Pancreas (tissue), 10 donors: ENCODE data around the gene IREB2. TPM values are rescaled to one million over a fixed set of nuclear protein-coding genes. Genes with fewer than 3 reads are reported as not detected.

Experiments used
- ATAC-seq, 4 donors: fragments of 200-7000 bp; cut with Tn5 transposase; one replicate each; pipeline versions ENCODE4 v1.8.0 to v1.9.1; 2020; ENCODE audit warnings: mild to moderate bottlenecking in 4 of 4, moderate library complexity in 4 of 4
- DNase-seq, 6 donors: peaks; one replicate each; pipeline ENCODE4 v3.0.0-alpha.2; 2020
- FAIRE-seq: peaks from 2 replicates; lab custom pipeline; 2012; peaks lifted over from hg19 to GRCh38; lab: Jason Lieb, UNC
- H3K27ac ChIP-seq, 4 donors: fragments of 200-600 bp; sonication (generic); 1 replicate in 3 of 4; 2 replicates in 1 of 4; pipeline versions ENCODE4 v1.5.0 to v1.8.0; 2020
- H3K27me3 ChIP-seq, 4 donors: fragments of 200-600 bp; one replicate each; pipeline ENCODE4 v1.8.0; 2021
- H3K36me3 ChIP-seq, 3 donors: fragments of 200-600 bp; sonication (generic) in 1 of 3; one replicate each; pipeline versions ENCODE4 v1.5.0 to v1.8.0; 2020 to 2021
- H3K4me1 ChIP-seq, 3 donors: fragments of 200-600 bp; one replicate each; pipeline ENCODE4 v1.8.0; 2021
- H3K4me3 ChIP-seq, 4 donors: fragments of 200-600 bp; sonication (generic) in 2 of 4; one replicate each; pipeline versions ENCODE4 v1.5.0 to v1.8.0; 2020 to 2021
- H3K9me3 ChIP-seq, 4 donors: fragments of 200-600 bp; one replicate each; pipeline ENCODE4 v1.8.0; 2021
- WGBS, 2 donors: extraction: QIAGEN DNeasy Blood & Tissue Kit; methylation state at CpG; one replicate each; pipeline ENCODE4 v1.1.7; 2013; 5-methylcytosine and 5-hydroxymethylcytosine counted together
- intact Hi-C, 3 donors: fragments of 100-400 bp; cut with DNase I; formaldehyde crosslinking; loops; one replicate each; pipeline versions ENCODE4 v1.11.1 to v1.14.2; 2022
- polyA plus RNA-seq, 2 donors: library from polyadenylated mRNA; stranded (reverse); fragments of 200-250 nt; gene quantifications; one replicate each; pipeline ENCODE4 v1.2.3, GENCODE V29; 2013
- total RNA-seq, 6 donors: library from RNA; stranded (reverse); fragmentation: NEBNext Ultra II Directional in 4 of 6; extraction: Animal tissue kit (Norgen Biotek cat#: 25700) in 4 of 6; gene quantifications; one replicate each; pipeline versions ENCODE4 v1.2.1 to v1.2.4, GENCODE V29; 2021 to 2023
- TF ChIP-seq, protein P1 (sequence below), 4 donors: fragments of 200-600 bp; sonication (generic) in 3 of 4; IDR thresholded peaks; one replicate each; pipeline versions ENCODE4 v1.5.0 to v1.8.0; 2021; ENCODE audit warnings: antibody characterized with exemption in 4 of 4
- donor health status: healthy with polysubstance abuse.
- donor health status: DM: no; HTN: no; CAD: no; lungs with moderate emphysema.
- donor health status: DM: no; HTN: no; CAD: no.
- donor health status: control.
- donor health status: control.
- donor health status: Bipolar disorder and iron deficiency.
- donor health status: DM: yes; HTN: yes; CAD: no.
- donor health status: DM: no; HTN: no; CAD: no.
- donor health status: DM: no; HTN: no; CAD: no.
- donor health status: DM: yes; HTN: yes; CAD: no.

The IREB2 gene
- total and polyA plus RNA-seq, 8 donors: 5.7 to 34.0 (median 19.2) TPM

DNA sequence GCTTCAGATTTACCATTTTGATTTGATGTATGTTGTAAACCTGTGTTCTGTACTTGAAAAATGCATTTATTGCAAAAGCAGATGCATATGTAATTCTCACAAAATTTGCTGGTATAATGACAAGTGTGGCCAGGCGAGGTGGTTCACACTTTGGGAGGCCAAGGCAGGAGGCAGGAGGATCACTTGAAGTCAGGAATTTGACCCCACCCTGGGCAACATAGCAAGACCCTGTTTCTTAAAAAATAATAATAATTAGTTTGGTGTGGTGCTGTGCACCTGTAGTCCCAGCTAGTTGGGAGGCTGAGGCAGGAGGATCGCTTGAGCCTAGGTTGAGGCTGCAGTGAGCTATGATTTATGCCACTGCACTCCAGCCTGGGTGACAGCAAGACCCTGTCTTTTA is 64.6 kb downstream of the IREB2 start:
- Histone ChIP-seq H3K4me3 (no peak overlapping the region), H3K27ac (no peak overlapping the region), H3K4me1 (no peaks in the 10 kb centered on the region), H3K27me3 (no peaks in the 10 kb centered on the region), H3K36me3 (peaks cover 0 to 19% (median 0%) of the 10 kb centered on the region in 3 donors), H3K9me3 (peaks cover 0 to 2% (median 0%) of the 10 kb centered on the region in 4 donors)
- intact Hi-C loops: no loop called here
- ATAC-seq (no peak), DNase-seq (no peak), FAIRE-seq (no peak)
- WGBS, 2 donors: 96 to 100% methylated on average over 2 of the region's 2 CpGs
- TF ChIP-seq, protein P1, sequence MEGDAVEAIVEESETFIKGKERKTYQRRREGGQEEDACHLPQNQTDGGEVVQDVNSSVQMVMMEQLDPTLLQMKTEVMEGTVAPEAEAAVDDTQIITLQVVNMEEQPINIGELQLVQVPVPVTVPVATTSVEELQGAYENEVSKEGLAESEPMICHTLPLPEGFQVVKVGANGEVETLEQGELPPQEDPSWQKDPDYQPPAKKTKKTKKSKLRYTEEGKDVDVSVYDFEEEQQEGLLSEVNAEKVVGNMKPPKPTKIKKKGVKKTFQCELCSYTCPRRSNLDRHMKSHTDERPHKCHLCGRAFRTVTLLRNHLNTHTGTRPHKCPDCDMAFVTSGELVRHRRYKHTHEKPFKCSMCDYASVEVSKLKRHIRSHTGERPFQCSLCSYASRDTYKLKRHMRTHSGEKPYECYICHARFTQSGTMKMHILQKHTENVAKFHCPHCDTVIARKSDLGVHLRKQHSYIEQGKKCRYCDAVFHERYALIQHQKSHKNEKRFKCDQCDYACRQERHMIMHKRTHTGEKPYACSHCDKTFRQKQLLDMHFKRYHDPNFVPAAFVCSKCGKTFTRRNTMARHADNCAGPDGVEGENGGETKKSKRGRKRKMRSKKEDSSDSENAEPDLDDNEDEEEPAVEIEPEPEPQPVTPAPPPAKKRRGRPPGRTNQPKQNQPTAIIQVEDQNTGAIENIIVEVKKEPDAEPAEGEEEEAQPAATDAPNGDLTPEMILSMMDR (IDR thresholded peaks at IDR 0.05): no peak

DNA sequence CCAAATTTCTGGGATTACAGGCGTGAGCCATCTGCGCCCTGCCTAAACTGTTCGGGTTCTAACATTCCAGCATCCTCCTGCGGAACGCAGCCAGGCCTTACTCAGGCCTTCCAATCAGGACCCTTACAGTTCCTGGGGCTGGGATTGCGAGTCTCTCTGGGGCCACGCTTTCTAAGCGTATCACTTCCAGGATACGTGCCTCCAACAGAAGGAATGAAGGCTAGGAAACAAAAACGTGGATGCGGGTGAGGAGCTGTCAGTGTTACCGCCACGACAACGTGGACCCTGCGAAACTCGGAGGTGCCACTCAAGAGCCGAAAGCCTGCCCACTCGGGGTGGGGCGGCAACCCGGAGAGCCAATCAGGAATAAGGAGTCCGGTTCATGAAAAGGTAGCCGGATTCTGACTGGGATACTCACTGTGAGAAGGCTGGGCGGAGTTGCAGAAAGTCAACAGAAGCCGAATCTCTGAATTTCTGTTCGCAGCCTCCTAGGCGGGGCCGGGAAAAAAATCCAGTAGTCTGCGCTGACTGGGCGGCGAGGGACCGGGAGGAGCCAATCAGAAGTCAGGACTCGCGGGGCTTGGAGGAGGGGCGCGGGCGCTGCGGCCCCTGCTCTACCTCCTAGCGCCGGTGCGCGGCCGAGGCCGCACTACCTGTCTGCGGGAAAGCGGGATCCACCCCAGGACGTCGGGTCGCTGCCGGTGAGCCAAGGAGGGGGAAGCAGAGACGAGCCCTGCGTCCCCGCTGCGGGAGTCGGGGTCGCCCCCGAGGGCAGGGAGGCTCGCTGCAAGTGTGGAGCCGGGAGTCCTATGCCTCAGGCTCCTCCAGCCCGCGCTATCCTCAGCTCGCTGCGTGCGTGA is 69.2 kb downstream of the IREB2 start, which contains the start of gene HYKK:
Gene HYKK (plus strand): TSS at position 607 of the 860 bp plus-strand sequence. CDS start 5,512 bp downstream, outside the sequence.
- TF ChIP-seq, protein P1 (IDR thresholded peaks at IDR 0.05): no peak
- peak within 1 kb of the TSS; percentile 24 to 74 (median 54) for H3K27ac ChIP-seq
- FAIRE-seq (peak; percentile 96), DNase-seq (peak; percentile 93 to 97 (median 96)), ATAC-seq (peak; percentile 95 to 99 (median 97))
- H3K27me3 ChIP-seq: no peaks in the 10 kb centered on the region
- no peaks in the 10 kb centered on the region for H3K36me3 ChIP-seq
- intact Hi-C loops: no loop called here
- peaks cover 0 to 4% (median 0%) of the 10 kb centered on the region in 3 donors for H3K4me1 ChIP-seq
- 1% methylated on average over 59 to 63 of the region's 63 CpGs for WGBS, 2 donors
- peak within 1 kb of the TSS; percentile 33 to 88 (median 70) for H3K4me3 ChIP-seq
- H3K9me3 ChIP-seq: peaks cover 0 to 2% (median 0%) of the 10 kb centered on the region in 4 donors

- 1% methylated on average over 13 of the region's 13 CpGs for WGBS, 2 donors
- peaks cover 0 to 4% (median 0%) of the 10 kb centered on the region in 3 donors for H3K4me1 ChIP-seq
- TF ChIP-seq, protein P1 (IDR thresholded peaks at IDR 0.05): no peak
- DNase-seq (no peak), ATAC-seq (peak; percentile 38 to 58 (median 50)), FAIRE-seq (no peak)
- H3K4me3 ChIP-seq: peak overlapping the region; percentile 33 to 88 (median 70)
- intact Hi-C loops: no loop called here
- H3K36me3 ChIP-seq: no peaks in the 10 kb centered on the region
- H3K9me3 ChIP-seq: peaks cover 0 to 2% (median 0%) of the 10 kb centered on the region in 4 donors
- H3K27ac ChIP-seq: peak overlapping the region; percentile 6 to 67 (median 50)
- no peaks in the 10 kb centered on the region for H3K27me3 ChIP-seq
Observed at GRCh38 chr15:78507831-78508160, 69.8 kb downstream of the IREB2 start.

- Histone ChIP-seq H3K4me3 (peak overlapping the region in 2 of 4 donors; percentile 80 to 88), H3K4me1 (peaks cover 0 to 4% (median 0%) of the 10 kb centered on the region in 3 donors), H3K36me3 (no peaks in the 10 kb centered on the region), H3K27ac (peak overlapping the region in 2 of 4 donors; percentile 6 to 57), H3K27me3 (no peaks in the 10 kb centered on the region), H3K9me3 (peaks cover 0 to 2% (median 0%) of the 10 kb centered on the region in 4 donors)
- FAIRE-seq (no peak), ATAC-seq (no peak), DNase-seq (no peak)
- 18 to 23% methylated on average over 6 of the region's 6 CpGs for WGBS, 2 donors
- intact Hi-C loops: no loop called here
- TF ChIP-seq, protein P1 (IDR thresholded peaks at IDR 0.05): no peak
Observed at GRCh38 chr15:78508272-78508671, 70.3 kb downstream of the IREB2 start.
